Mucosa of rectum (tissue), 2 donors: Measurements from ENCODE around the gene SLC5A1.
"Not testable (repeated sequence)": the region's sequence is repeated elsewhere in the genome, so short reads cannot be mapped to it uniquely, and the experiment has no call there.

Experiments
- H3K27ac ChIP-seq, 2 donors: one replicate each; pipeline ENCODE4 v1.7.0; 2013; ENCODE audit warnings: inconsistent platforms in 2 of 2, low read depth in 2 of 2, low read length in 2 of 2
- H3K27me3 ChIP-seq, 2 donors: one replicate each; pipeline ENCODE4 v1.7.0; 2013; ENCODE audit warnings: low read length in 2 of 2; ENCODE audit not compliant: control insufficient read depth in 2 of 2, insufficient read depth in 2 of 2
- H3K36me3 ChIP-seq, 2 donors: one replicate each; pipeline ENCODE4 v1.7.0; 2013; ENCODE audit warnings: low read length in 2 of 2; ENCODE audit not compliant: control insufficient read depth in 2 of 2, insufficient read depth in 2 of 2
- H3K4me1 ChIP-seq, 2 donors: one replicate each; pipeline ENCODE4 v1.7.0; 2013; ENCODE audit warnings: low read length in 2 of 2, mild to moderate bottlenecking in 1 of 2; ENCODE audit not compliant: control insufficient read depth in 2 of 2, insufficient read depth in 2 of 2
- H3K4me3 ChIP-seq, 2 donors: one replicate each; pipeline ENCODE4 v1.7.0; 2013; ENCODE audit warnings: low read length in 2 of 2
- H3K9ac ChIP-seq, 2 donors: one replicate each; pipeline ENCODE4 v1.7.0; 2013; ENCODE audit warnings: low read length in 2 of 2, low read depth in 1 of 2, mild to moderate bottlenecking in 1 of 2
- H3K9me3 ChIP-seq, 2 donors: one replicate each; pipeline ENCODE4 v1.7.0; 2013; ENCODE audit warnings: low read length in 2 of 2; ENCODE audit not compliant: control insufficient read depth in 2 of 2
- donor health status: healthy.
- donor health status: Normal muscosa, but diverticular disease.

Gene SLC5A1

DNA sequence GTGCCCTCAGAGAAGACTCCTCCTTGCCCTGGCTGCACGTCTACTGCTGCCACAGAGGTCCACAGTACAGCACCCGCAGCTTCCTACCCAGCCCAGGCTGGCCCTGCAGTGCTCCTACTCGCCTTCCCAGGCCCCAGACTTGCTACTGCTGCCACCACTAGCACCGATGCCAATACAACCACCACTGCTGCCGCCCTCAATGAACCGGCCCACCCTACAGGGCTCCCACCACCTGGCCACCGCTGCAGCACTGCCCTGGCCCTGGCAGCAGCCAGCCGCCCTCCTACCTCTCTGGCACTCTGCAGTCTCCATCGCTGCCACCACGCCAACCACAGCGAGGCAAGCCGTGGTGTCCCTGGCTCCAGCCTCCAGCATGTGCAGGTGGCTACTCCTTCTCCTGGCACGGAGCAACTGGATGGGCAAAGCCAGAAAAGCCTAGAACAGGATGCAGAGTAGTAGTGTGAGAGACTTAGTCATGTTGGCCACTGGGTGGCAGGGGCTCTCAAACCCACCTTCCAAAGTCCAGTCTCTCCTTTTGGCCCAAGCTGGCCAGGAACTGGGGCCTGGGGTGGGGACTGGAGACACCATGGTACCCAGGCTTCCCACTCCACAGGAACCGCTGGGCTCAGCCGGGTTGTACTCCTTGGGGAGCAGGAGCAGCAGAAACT is 76.6 kb downstream of the SLC5A1 start:
- Histone ChIP-seq H3K36me3 (no peaks in the 10 kb centered on the region), H3K4me3 (no peak overlapping the region), H3K4me1 (no peaks in the 10 kb centered on the region), H3K27me3 (no peaks in the 10 kb centered on the region), H3K9me3 (no peaks in the 10 kb centered on the region), H3K27ac (no peak overlapping the region), H3K9ac (no peak overlapping the region)

DNA sequence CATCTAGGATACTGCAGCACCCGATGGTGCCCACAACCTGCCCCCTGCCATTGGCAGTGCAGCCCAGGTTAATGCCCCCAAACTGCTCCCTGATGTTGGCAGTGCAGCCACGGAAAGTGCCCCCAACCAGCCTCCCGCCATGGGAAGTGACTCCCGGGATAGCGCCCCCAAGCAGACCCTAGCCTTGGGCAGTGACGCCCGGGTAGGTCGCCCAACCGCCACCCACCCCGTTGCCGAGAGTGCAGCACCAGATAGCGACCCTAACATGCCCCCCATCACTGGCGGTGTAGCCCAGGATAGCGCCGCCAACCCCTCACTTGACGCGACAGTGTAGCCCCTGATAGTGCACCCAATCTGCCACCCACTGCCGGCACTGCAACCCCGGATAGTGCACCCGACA is 77.5 kb downstream of the SLC5A1 start:
- Histone ChIP-seq H3K4me3 (no peak overlapping the region), H3K4me1 (no peaks in the 10 kb centered on the region), H3K27ac (no peak overlapping the region), H3K9me3 (no peaks in the 10 kb centered on the region), H3K9ac (no peak overlapping the region), H3K36me3 (no peaks in the 10 kb centered on the region), H3K27me3 (no peaks in the 10 kb centered on the region)

DNA sequence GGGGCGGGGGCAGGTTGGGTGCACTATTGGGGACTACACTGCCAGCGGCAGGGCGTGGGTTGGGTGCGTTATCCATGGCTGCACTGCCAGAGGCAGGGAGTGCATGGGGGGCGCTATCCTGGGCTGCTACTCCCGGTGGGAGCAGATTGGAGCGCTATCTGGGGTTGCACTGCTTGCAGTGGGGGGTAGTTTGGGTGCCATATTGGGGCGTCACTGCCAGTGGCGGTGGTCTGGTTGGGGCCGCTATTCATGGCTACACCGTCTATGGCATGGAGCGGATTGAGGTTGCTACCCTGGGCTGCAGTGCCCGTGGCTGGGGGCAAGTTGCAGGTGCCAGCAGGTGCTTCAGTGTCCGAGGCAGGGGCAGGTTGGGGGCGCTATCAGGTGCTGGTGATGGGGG is 79.8 kb downstream of the SLC5A1 start:
- H3K4me1 ChIP-seq: no peaks in the 10 kb centered on the region
- H3K4me3 ChIP-seq: no peak overlapping the region
- no peaks in the 10 kb centered on the region for H3K9me3 ChIP-seq
- no peak overlapping the region for H3K9ac ChIP-seq
- no peaks in the 10 kb centered on the region for H3K36me3 ChIP-seq
- H3K27ac ChIP-seq: no peak overlapping the region
- no peaks in the 10 kb centered on the region for H3K27me3 ChIP-seq

DNA sequence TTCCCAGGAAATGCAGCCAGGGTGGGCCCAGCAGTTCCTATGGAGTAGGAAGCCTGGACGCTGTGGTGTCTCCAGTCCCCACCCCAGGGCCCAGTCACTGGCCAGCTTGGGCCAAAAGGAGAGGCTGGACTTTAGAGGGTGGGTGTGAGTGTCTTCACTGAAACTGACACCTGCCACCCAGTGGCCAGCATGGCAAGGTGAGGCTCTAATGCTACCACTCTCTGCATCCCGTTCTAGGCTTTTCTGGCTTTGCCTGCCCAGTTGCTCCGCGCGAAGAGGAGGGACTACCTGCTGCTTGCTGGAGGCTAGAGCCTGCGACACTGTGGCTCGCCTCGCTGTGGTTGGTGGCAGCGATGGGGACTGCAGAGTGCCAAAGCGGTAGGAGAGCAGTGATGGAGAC is 80.6 kb downstream of the SLC5A1 start:
- no peaks in the 10 kb centered on the region for H3K4me1 ChIP-seq
- H3K36me3 ChIP-seq: no peaks in the 10 kb centered on the region
- no peaks in the 10 kb centered on the region for H3K27me3 ChIP-seq
- no peaks in the 10 kb centered on the region for H3K9me3 ChIP-seq
- no peak overlapping the region for H3K27ac ChIP-seq
- H3K4me3 ChIP-seq: no peak overlapping the region
- H3K9ac ChIP-seq: no peak overlapping the region

DNA sequence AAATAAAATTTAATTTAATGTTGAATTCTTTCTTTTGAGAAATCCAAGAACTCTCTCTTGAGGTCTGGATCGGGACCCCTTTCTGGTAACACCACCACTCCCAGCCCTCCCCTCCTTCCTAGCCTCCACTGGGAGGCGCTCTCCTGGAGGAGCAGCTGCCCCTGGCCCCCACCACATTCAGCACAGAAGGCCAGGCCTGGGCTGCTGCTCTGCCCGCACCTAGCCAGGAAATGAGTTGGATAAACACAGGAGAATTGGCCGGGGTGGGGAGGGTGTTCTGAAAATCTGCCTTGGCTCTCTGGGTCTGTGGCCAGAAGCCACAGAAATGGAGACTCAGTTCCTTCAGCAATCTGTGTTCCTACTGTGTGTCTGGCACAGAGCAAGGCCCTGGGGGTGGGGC is 84.8 kb downstream of the SLC5A1 start:
- Histone ChIP-seq H3K4me1 (no peaks in the 10 kb centered on the region), H3K36me3 (no peaks in the 10 kb centered on the region), H3K4me3 (no peak overlapping the region), H3K9me3 (no peaks in the 10 kb centered on the region), H3K27ac (no peak overlapping the region), H3K27me3 (no peaks in the 10 kb centered on the region), H3K9ac (no peak overlapping the region)

DNA sequence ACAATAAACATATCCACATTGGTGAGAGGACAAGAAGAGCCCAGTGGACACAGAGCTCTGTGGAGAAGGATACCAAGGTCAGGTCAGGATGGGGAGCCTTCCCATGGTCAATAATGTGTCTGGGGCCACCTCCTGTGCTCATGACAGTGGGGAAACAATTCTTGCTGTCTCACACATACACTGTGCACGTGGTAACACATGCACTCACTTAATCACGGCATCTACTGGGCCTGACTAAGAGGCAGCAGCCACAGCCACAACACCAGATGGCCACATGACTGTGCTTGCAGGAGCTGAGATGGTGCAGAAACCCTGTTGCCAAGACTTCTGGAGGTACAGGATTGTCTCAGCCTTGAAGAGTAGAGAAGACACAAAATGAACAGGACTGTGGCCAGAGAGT is 87.4 kb downstream of the SLC5A1 start:
- no peak overlapping the region for H3K27ac ChIP-seq
- H3K4me1 ChIP-seq: peaks cover 0 to 2% of the 10 kb centered on the region in 2 donors
- no peaks in the 10 kb centered on the region for H3K9me3 ChIP-seq
- peaks cover 0 to 3% of the 10 kb centered on the region in 2 donors for H3K27me3 ChIP-seq
- no peaks in the 10 kb centered on the region for H3K36me3 ChIP-seq
- no peak overlapping the region for H3K4me3 ChIP-seq
- H3K9ac ChIP-seq: no peak overlapping the region

DNA sequence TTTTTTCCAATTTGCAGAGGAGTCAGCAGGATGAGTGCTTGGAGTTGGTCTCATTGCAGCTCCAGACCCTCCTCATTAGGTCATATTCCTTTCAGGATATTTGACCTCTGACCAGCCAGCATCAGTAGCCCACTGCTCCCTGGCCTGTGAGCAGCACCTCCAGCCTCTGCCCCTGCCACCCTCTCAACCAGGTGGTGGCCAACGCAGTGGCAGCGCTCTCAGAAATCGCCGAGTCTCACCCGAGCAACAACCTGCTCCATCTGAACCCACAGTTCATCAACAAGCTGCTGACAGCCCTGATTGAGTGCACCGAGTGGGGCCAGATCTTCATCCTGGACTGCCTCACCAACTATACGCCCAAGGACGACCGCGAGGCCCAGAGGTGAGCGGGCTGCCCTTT is 89.1 kb downstream of the SLC5A1 start:
- H3K36me3 ChIP-seq: no peaks in the 10 kb centered on the region
- no peak overlapping the region for H3K9ac ChIP-seq
- no peak overlapping the region for H3K27ac ChIP-seq
- H3K4me3 ChIP-seq: no peak overlapping the region
- H3K4me1 ChIP-seq: peaks cover 0 to 2% of the 10 kb centered on the region in 2 donors
- H3K9me3 ChIP-seq: no peaks in the 10 kb centered on the region
- H3K27me3 ChIP-seq: peaks cover 0 to 3% of the 10 kb centered on the region in 2 donors

DNA sequence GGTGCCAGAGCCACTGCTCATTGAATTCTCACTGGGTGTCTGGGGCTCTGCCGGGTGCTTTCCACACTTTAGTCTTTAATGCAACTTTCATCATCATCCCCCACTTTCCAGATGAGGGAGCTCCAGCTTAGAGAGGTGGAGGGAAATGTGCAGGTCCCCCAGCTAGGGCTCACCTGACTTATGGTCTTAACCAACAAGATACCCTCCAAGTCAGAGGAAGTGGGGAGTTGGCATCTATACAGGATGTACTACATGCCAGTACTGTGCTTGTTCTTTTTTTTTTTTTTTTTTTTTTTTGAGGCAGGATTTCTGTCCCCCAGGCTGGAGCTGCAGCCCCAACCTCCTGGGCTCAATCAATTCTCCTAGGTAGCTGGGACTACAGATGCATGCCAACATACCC is 89.7 kb downstream of the SLC5A1 start:
- Histone ChIP-seq H3K27ac (no peak overlapping the region), H3K9ac (no peak overlapping the region), H3K4me3 (no peak overlapping the region), H3K27me3 (peaks cover 0 to 3% of the 10 kb centered on the region in 2 donors), H3K36me3 (no peaks in the 10 kb centered on the region), H3K4me1 (peaks cover 0 to 2% of the 10 kb centered on the region in 2 donors), H3K9me3 (no peaks in the 10 kb centered on the region)

DNA sequence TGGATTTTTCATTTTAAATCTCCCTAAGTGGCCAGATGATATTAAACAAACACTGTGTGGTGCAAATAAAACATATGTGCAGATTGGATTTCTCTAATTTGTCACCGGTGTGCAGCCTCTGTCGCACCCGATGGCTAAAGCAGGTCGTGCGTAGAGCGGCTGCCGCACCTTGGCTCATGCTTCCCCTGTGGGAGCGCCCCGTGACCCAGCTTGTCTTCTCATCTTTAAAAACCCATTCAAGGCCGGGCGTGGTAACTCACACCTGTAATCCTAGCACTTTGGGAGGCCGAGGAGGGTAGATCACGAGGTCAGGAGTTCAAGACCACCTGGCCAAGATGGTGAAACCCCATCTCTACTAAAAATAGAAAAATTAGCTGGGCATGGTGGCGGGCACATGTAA is 91.7 kb downstream of the SLC5A1 start:
- not testable (repeated sequence) for H3K27me3 ChIP-seq, H3K36me3 ChIP-seq, H3K9ac ChIP-seq, H3K4me1 ChIP-seq, H3K27ac ChIP-seq, H3K9me3 ChIP-seq, H3K4me3 ChIP-seq

DNA sequence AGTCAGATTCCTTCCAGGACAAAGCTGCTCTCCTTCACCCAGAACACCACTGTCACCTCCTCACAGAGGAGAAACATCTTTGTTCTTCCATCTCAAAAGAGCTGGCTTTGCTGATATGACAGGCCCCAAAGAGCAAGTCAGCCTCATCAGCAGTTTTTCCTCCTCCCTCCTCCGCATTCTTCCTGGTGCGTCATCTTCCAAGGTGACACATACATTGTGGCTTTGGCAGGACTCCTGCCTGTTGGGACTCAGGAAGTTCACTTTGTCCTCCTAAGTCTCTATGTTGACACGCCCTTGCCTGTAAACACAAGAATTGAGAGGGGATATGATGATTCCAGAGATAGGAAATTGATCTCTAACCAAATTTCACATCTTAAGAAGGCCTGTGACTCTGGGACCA is 92.9 kb downstream of the SLC5A1 start:
- H3K27me3 ChIP-seq, H3K36me3 ChIP-seq, H3K4me3 ChIP-seq, H3K4me1 ChIP-seq, H3K27ac ChIP-seq, H3K9me3 ChIP-seq, H3K9ac ChIP-seq: not testable (repeated sequence)

DNA sequence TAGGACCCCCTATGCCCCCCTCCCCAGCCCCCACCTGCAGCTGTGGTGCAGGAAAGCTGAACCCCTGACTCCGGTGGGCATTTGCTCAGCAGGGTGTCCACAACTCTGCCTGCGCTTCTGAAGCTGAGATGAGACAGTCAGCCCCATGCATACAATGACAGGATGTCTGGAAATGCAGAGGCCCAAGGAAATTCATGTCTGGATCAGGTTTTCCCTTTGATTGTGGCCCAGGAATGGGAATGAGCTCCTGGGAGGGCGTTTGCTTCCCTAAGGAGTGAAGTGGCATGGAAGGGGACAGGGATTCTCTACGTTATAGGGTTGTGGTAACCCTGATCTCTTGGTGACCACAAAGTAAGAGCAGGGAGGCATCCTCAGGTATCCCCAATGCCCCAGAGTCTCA is 93.8 kb downstream of the SLC5A1 start:
- H3K27ac ChIP-seq, H3K9me3 ChIP-seq, H3K27me3 ChIP-seq, H3K4me3 ChIP-seq, H3K9ac ChIP-seq, H3K4me1 ChIP-seq, H3K36me3 ChIP-seq: not testable (repeated sequence)
